Heart right ventricle (tissue), 16 donors: Measurements from ENCODE around the gene CDKN2D. TPM values are rescaled to one million over a fixed set of nuclear protein-coding genes. Genes with fewer than 3 reads are reported as not detected.

Experiments
- ATAC-seq, 8 donors: fragments of 200-7000 bp; cut with Tn5 transposase; one replicate each; pipeline ENCODE4 v1.9.1; 2020; ENCODE audit warnings: mild to moderate bottlenecking in 8 of 8, moderate library complexity in 8 of 8, moderate number of reproducible peaks in 1 of 8
- DNase-seq, 2 donors: peaks; one replicate each; pipeline ENCODE4 v3.0.0-alpha.2; 2020
- H3K27ac ChIP-seq, 10 donors: fragments of 200-600 bp; sonication (generic) in 2 of 10; one replicate each; pipeline versions ENCODE4 v1.5.0 to v1.8.0; 2020 to 2022; ENCODE audit warnings: mild to moderate bottlenecking in 3 of 10
- H3K27me3 ChIP-seq, 7 donors: fragments of 200-600 bp; one replicate each; pipeline ENCODE4 v1.8.0; 2021 to 2022; ENCODE audit warnings: mild to moderate bottlenecking in 2 of 7
- H3K36me3 ChIP-seq, 9 donors: fragments of 200-600 bp; sonication (generic) in 1 of 9; one replicate each; pipeline versions ENCODE4 v1.5.0 to v1.8.0; 2020 to 2022; ENCODE audit warnings: mild to moderate bottlenecking in 2 of 9
- H3K4me1 ChIP-seq, 9 donors: fragments of 200-600 bp; sonication (generic) in 1 of 9; one replicate each; pipeline versions ENCODE4 v1.5.0 to v1.8.0; 2020 to 2022; ENCODE audit warnings: mild to moderate bottlenecking in 4 of 9
- H3K4me3 ChIP-seq, 10 donors: fragments of 200-600 bp; sonication (generic) in 2 of 10; one replicate each; pipeline versions ENCODE4 v1.5.0 to v1.8.0; 2020 to 2022; ENCODE audit warnings: mild to moderate bottlenecking in 7 of 10, moderate library complexity in 2 of 10
- H3K9me3 ChIP-seq, 11 donors: fragments of 200-600 bp in 10 of 11; sonication (generic) in 2 of 11; one replicate each; pipeline versions ENCODE4 v1.5.0 to v1.8.0; 2013 to 2022; ENCODE audit warnings: mild to moderate bottlenecking in 2 of 11, control low read depth in 1 of 11, moderate library complexity in 1 of 11
- CTCF ChIP-seq, 9 donors: fragments of 200-600 bp; sonication (generic) in 2 of 9; IDR thresholded peaks; one replicate each; pipeline versions ENCODE4 v1.5.0 to v1.8.0; 2021 to 2022; ENCODE audit warnings: antibody characterized with exemption in 9 of 9, mild to moderate bottlenecking in 5 of 9, moderate library complexity in 1 of 9
- WGBS, 2 donors: extraction: QIAGEN DNeasy Blood & Tissue Kit; methylation state at CpG; one replicate each; pipeline ENCODE4 v1.1.7; 2013; ENCODE audit warnings: inconsistent platforms in 1 of 2; 5-methylcytosine and 5-hydroxymethylcytosine counted together
- intact Hi-C, 10 donors: fragments of 100-400 bp; cut with DNase I; formaldehyde crosslinking; loops; one replicate each; pipeline versions ENCODE4 v1.11.1 to v1.14.2; 2022
- polyA plus RNA-seq, 2 donors: library from polyadenylated mRNA; stranded (reverse); fragments of 200-250 nt; gene quantifications; one replicate each; pipeline ENCODE4 v1.2.3, GENCODE V29; 2013
- total RNA-seq, 10 donors: library from RNA; stranded (reverse); fragmentation: NEBNext Ultra II Directional in 3 of 10; extraction: Animal tissue kit (Norgen Biotek cat#: 25700) in 3 of 10; gene quantifications; one replicate each; pipeline versions ENCODE4 v1.2.1 to v1.2.4, GENCODE V29; 2021 to 2023
- donor health status: Arrhythmogenic right ventricular cardiomyopathy.
- donor health status: ischemic (EF 13 %, LVEDD 7.1; RV severe dilation, severe dysfunction).
- donor health status: healthy with polysubstance abuse.
- donor health status: DM: no; HTN: yes; CAD: no.
- donor health status: DM: no; HTN: no; CAD: no.
- donor health status: ischemic (EF 25% LVEDD 6.9; RV normal size, moderate dysfunction).
- donor health status: ischemic (EF 25% LVEDD 5.7; RV mildly dilated, moderate dysfunction).
- donor health status: healthy.
- donor health status: DM: yes; HTN: yes; CAD: no.
- donor health status: Ischemic cardiomyopathy.
- donor health status: ischemic (EF 35%, LVEDD 5.7; RV mildly dilated, moderate dysfunction).
- donor health status: nonischemic (EF 11% LVEDD 7.7; RV severe dilation, severe dysfunction).
- donor health status: DM: yes; HTN: yes; CAD: no.
- donor health status: PGD.
- donor health status: ischemic (EF 29% LVEDD 5.4; RV normal size, mild dysfunction).
- donor health status: nonischemic (EF 23%, LVEDD 6.1; RV moderate dilation, normal function).

Gene CDKN2D
- total and polyA plus RNA-seq, 12 donors: 5.7 to 25.6 (median 10.3) TPM

DNA sequence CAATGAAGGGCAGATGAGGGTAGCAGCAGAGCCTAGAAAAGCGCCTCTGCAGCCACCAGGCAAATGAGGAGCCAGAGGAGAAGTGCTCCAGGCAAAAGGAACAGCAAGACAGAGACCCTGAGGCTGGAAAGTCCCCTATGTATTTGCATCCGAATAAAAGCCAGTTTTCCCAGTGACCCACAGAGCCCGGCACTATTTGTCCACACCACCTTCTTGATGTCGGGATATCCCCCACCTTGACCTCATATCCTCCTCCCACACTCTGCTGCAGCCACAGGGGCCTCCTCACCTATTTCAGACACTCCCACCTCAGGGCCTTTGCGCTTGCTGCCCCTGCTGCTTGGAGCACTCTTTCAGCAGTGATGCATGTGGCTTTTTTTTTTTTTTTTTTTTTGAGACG lies 18.4 kb downstream of the CDKN2D start:
- intact Hi-C loops: no loop called here

GRCh38 chr19:10549733-10550132 lies 19.0 kb downstream of the CDKN2D start:
- WGBS, 2 donors: 84 to 87% methylated on average over 7 of the region's 7 CpGs
- no peak for DNase-seq
- no peak for TF ChIP-seq CTCF (IDR thresholded peaks at IDR 0.05)
- no peak for ATAC-seq
- H3K4me3 ChIP-seq: no peak overlapping the region
- H3K9me3 ChIP-seq: no peaks in the 10 kb centered on the region
- H3K36me3 ChIP-seq: peaks cover 0 to 94% (median 62%) of the 10 kb centered on the region in 9 donors
- intact Hi-C loops: no loop called here
- H3K4me1 ChIP-seq: peaks cover 3 to 28% (median 7%) of the 10 kb centered on the region in 9 donors
- H3K27ac ChIP-seq: no peak overlapping the region
- no peaks in the 10 kb centered on the region for H3K27me3 ChIP-seq

More for the DNA sequence above, 18.4 kb downstream of the CDKN2D start:
- H3K9me3 ChIP-seq: no peaks in the 10 kb centered on the region
- no peak overlapping the region for H3K27ac ChIP-seq
- no peak for ATAC-seq
- DNase-seq: no peak
- TF ChIP-seq CTCF (IDR thresholded peaks at IDR 0.05): no peak
- no peak overlapping the region for H3K4me3 ChIP-seq
- H3K4me1 ChIP-seq: peaks cover 0 to 25% (median 1%) of the 10 kb centered on the region in 9 donors
- 94 to 95% methylated on average over 5 to 6 of the region's 6 CpGs for WGBS, 2 donors
- H3K27me3 ChIP-seq: no peaks in the 10 kb centered on the region
- peaks cover 0 to 99% (median 64%) of the 10 kb centered on the region in 9 donors for H3K36me3 ChIP-seq

- H3K27me3 ChIP-seq: no peaks in the 10 kb centered on the region
- 96 to 98% methylated on average over 18 of the region's 18 CpGs for WGBS, 2 donors
- DNase-seq (no peak), ATAC-seq (no peak)
- H3K4me3 ChIP-seq: no peak overlapping the region
- no peaks in the 10 kb centered on the region for H3K9me3 ChIP-seq
- H3K27ac ChIP-seq: no peak overlapping the region
- H3K36me3 ChIP-seq: peaks cover 0 to 85% (median 54%) of the 10 kb centered on the region in 9 donors
- intact Hi-C loops: no loop called here
- TF ChIP-seq CTCF (IDR thresholded peaks at IDR 0.05): no peak
- H3K4me1 ChIP-seq: peaks cover 6 to 26% (median 13%) of the 10 kb centered on the region in 9 donors
Measured at GRCh38 chr19:10548746-10549276, 20.0 kb downstream of the CDKN2D start.

GRCh38 chr19:10546817-10547216 lies 22.0 kb downstream of the CDKN2D start:
- intact Hi-C loops: no loop called here
- Histone ChIP-seq H3K9me3 (no peaks in the 10 kb centered on the region), H3K36me3 (peaks cover 0 to 65% (median 34%) of the 10 kb centered on the region in 9 donors), H3K4me3 (no peak overlapping the region), H3K27ac (no peak overlapping the region), H3K27me3 (no peaks in the 10 kb centered on the region), H3K4me1 (peaks cover 6 to 25% (median 14%) of the 10 kb centered on the region in 9 donors)
- no peak for ATAC-seq
- no peak for TF ChIP-seq CTCF (IDR thresholded peaks at IDR 0.05)
- no peak for DNase-seq
- WGBS, 2 donors: 94 to 95% methylated on average over 17 of the region's 17 CpGs
